Prostate gland (tissue), 2 donors: ENCODE results near the gene GADL1. TPM values are rescaled to one million over a fixed set of nuclear protein-coding genes. Genes with fewer than 3 reads are reported as not detected.

Source experiments
- DNase-seq: peaks from one replicate; pipeline ENCODE4 v3.0.0-alpha.2; 2019; ENCODE audit warnings: low spot score
- H3K27ac ChIP-seq, 2 donors: fragments of 200-600 bp; sonication (generic); 2 replicates each; pipeline ENCODE4 v1.5.1; 2017 to 2019
- H3K27me3 ChIP-seq: fragments of 200-600 bp; sonication (generic); replicated peaks from 2 replicates; pipeline ENCODE4 v1.5.1; 2019; ENCODE audit not compliant: insufficient read depth
- H3K36me3 ChIP-seq, 2 donors: fragments of 200-600 bp; sonication (generic); 1 replicate in 1 of 2; 2 replicates in 1 of 2; pipeline versions ENCODE4 v1.5.1 to v1.8.1; 2017 to 2019
- H3K4me1 ChIP-seq: fragments of 200-600 bp; sonication (generic); replicated peaks from 2 replicates; pipeline ENCODE4 v1.5.1; 2019
- H3K4me3 ChIP-seq, 2 donors: fragments of 200-600 bp; sonication (generic); 2 replicates each; pipeline ENCODE4 v1.5.1; 2017 to 2019
- H3K9me3 ChIP-seq: fragments of 200-600 bp; sonication (generic); 2 replicates; pipeline ENCODE4 v1.5.1; 2017
- POLR2A ChIP-seq: fragments of 450-650 bp; IDR thresholded peaks from one replicate; pipeline ENCODE4 v1.6.1; 2016; ENCODE audit warnings: antibody characterized with exemption, mild to moderate bottlenecking
- POLR2AphosphoS5 ChIP-seq: sonication (generic); formaldehyde crosslinking; IDR thresholded peaks from one replicate; pipeline ENCODE4 v1.6.1; 2017; ENCODE audit warnings: antibody characterized with exemption
- WGBS: methylation state at CpG from one replicate; pipeline ENCODE4 v1.1.5; 2018; 5-methylcytosine and 5-hydroxymethylcytosine counted together
- intact Hi-C: fragments of 100-400 bp; cut with DNase I; formaldehyde crosslinking; loops from one replicate; pipeline ENCODE4 v1.14.2; 2022
- total RNA-seq, 2 donors: library from RNA; depleted of rRNA; stranded (reverse); fragments of >200 nt; gene quantifications; one replicate each; pipeline ENCODE4 v1.1.0, GENCODE V29; 2016
- TF ChIP-seq, protein P1 (sequence below), 4 experiments: fragments of 200-600 bp in 2 of 4; fragments of 450-650 bp in 2 of 4; sonication (generic) in 2 of 4; IDR thresholded peaks; 1 replicate in 3 of 4; 2 replicates in 1 of 4; pipeline ENCODE4 v1.5.1; 2016 to 2019; ENCODE audit warnings: antibody characterized with exemption in 4 of 4, mild to moderate bottlenecking in 2 of 4, moderate library complexity in 2 of 4

Gene GADL1
- total RNA-seq, 2 donors from 2014 or later = not detected

DNA sequence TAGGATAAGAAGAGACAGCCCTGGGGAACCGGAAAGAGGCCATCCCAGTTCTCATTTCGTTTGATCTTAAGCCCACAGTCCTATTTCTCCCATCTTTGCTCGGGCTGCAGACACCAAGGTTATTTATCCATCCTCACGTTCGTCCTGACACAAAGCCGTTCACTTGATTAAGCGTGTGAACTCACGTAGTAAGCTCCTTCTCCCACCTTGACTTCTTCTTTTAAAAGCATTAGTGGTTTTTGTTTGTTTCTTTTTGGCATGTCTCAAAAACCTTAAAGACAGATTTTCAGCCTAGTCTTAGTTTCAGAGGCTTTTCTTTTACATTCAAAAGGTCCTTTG is 217.1 kb downstream of the GADL1 start:
- TF ChIP-seq, protein P1, sequence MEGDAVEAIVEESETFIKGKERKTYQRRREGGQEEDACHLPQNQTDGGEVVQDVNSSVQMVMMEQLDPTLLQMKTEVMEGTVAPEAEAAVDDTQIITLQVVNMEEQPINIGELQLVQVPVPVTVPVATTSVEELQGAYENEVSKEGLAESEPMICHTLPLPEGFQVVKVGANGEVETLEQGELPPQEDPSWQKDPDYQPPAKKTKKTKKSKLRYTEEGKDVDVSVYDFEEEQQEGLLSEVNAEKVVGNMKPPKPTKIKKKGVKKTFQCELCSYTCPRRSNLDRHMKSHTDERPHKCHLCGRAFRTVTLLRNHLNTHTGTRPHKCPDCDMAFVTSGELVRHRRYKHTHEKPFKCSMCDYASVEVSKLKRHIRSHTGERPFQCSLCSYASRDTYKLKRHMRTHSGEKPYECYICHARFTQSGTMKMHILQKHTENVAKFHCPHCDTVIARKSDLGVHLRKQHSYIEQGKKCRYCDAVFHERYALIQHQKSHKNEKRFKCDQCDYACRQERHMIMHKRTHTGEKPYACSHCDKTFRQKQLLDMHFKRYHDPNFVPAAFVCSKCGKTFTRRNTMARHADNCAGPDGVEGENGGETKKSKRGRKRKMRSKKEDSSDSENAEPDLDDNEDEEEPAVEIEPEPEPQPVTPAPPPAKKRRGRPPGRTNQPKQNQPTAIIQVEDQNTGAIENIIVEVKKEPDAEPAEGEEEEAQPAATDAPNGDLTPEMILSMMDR (IDR thresholded peaks at IDR 0.05) = no peak
- TF ChIP-seq POLR2AphosphoS5 = no peak
- no peak for TF ChIP-seq POLR2A
- 59% methylated on average over 8 of the region's 8 CpGs for WGBS
- Histone ChIP-seq H3K9me3 (no peaks in the 10 kb centered on the region), H3K4me3 (no peak overlapping the region), H3K4me1 (no peaks in the 10 kb centered on the region), H3K36me3 (no peaks in the 10 kb centered on the region), H3K27ac (no peak overlapping the region), H3K27me3 (no peaks in the 10 kb centered on the region)
- intact Hi-C loops = no loop called here
- no peak for DNase-seq

DNA sequence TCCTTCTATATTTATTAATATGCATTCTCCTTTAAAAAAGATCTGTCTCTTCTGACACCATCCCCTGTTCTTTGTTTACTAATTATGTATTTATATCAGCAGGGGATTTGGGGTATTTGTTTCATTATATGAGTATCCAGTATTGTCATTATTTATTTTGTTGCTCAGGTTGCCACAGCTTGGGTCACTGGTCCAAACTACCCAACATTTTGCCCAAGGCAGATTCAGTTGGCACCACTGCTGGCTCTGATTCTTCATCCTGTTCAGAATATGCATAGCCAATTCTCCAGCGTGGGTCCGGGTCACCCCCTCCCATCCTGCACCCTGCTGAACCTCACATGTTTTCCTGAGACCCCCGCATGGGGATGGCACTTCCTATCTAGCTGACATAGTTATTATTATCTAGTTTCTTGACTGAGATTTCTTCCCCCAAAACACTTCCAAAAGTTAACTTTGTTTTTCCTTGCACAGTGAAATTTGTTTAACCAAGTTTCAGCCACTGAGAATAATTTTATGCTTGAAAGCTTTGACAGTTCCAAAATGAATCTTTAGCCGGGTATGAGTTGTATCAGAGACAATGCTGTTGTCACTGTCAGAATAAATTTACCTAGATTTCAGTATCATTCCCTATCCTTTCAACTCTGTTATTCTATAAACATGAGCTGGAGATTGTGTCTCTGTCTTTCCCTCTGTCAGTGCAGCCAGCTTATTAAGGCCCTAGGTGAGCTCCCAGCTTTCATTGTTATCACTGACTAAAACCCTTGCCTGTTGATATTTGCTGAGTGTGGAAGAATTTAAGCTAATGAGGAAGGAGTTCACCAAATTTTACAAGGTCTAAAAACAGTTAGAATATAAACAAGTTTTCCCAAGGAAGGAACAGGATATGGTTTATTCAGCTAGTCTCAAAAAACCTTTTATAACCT is 217.8 kb downstream of the GADL1 start:
- no peak for DNase-seq
- intact Hi-C loops = no loop called here
- Histone ChIP-seq H3K4me3 (no peak overlapping the region), H3K4me1 (no peaks in the 10 kb centered on the region), H3K27me3 (no peaks in the 10 kb centered on the region), H3K9me3 (no peaks in the 10 kb centered on the region), H3K36me3 (no peaks in the 10 kb centered on the region), H3K27ac (no peak overlapping the region)
- WGBS = 63% methylated on average over 4 of the region's 4 CpGs
- no peak for TF ChIP-seq POLR2A
- TF ChIP-seq, protein P1 (IDR thresholded peaks at IDR 0.05) = no peak
- TF ChIP-seq POLR2AphosphoS5 = no peak
